Retina (tissue), 1 donor: ENCODE measurements around the gene ZBTB7A.

Experiments
- DNase-seq: peaks from one replicate; pipeline ENCODE4 v3.0.0-alpha.2; 2016

Gene ZBTB7A

DNA sequence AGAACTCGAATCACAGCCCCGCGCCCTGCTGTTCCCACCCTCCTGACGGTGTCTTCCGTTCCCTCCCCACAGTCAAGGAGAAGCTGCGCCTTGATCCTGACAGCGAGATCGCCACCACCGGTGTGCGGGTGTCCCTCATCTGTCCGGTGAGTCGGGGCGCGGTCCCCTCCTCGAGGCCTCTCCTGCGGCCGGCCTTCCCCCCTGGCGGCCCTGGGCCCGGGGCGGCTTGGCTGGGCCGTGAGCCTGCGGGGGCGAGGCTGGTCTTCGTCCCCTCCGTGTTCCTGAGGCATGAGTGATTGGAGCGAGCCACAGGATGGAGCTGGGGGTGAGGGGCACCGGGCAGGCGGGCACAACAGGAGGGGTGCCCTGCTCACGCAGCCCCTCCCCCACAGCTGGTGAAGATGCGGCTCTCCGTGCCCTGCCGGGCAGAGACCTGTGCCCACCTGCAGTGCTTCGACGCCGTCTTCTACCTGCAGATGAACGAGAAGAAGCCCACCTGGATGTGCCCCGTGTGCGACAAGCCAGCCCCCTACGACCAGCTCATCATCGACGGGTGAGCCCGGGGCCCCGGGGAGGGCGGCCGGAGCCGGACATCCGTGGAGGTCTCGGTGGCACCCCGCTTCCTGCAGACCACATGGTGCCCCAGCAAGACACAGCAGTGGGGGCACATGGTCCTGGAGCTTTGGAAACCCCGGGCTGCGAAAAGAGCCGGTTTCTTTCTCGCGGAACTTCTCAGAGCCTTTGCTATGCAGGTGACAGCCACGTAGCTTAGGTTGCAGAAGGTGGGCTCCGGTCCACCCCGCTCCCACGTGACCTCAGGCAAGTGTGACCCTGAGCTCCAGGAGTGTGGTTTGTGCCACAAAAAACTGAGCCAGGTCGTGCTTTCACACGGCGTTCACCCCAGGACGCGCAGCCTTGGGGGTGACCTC is 33.4 kb downstream of the ZBTB7A start:
- no peak for DNase-seq

DNA sequence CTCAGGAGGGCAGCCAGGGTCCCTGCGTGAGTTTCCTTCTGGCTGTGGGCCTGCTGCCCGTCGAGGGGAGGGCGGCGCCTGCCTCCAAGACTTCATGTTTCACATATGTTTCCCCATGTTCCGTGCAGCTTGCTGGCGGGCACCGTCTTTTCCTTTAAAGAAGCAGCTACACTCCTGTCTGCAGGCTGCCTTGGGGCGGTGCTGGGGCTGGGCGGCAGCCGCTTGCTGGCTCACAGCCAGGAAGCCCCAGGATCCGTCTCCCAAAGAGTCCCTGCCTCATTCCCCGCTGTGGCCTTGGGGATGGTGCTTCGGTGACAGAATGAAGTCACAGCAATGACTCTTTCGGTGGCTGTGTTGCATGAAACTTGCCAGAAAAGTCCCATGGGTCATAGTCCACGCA is 34.3 kb downstream of the ZBTB7A start:
- no peak for DNase-seq

DNA sequence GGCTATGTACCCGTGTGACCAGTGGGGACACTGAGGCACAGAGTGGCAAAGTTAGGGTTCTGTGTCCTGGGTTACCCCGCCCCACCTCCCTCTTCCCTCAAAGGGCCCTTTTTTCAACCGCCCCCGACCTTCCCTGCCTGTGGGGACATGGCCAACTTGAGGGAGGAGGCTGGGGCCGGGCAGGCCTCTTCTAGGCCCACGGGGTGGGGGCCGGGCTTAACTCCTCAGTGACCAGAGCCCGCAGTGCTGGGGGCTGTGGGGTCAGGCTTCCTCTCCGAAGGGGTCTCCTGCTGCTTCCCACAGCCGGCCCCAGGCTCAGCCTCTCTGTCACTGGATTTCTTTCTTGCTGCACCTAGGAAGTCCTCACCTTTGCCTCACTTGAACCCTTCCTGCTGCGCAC is 35.3 kb downstream of the ZBTB7A start:
- no peak for DNase-seq

DNA sequence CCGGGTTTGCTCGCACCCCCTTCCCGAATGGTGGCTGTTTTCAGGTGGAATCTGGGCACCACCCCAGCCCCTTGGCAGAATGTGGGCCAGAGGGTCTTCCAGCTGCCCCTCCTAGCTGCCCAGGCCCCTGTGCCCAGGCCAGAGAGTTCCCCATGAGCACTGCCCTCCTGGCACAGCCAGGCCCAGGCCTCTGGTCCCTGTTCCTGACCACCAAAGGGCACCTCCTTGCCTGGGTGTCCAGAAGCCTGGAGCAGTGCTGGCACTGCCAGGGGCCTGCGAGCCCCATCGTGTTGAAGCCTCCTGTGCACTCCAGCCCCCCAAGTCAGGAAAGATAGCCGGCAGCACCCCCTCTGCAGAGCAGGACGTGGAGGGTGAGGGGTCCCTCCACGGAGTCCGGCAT is 35.7 kb downstream of the ZBTB7A start:
- DNase-seq, result no peak

DNA sequence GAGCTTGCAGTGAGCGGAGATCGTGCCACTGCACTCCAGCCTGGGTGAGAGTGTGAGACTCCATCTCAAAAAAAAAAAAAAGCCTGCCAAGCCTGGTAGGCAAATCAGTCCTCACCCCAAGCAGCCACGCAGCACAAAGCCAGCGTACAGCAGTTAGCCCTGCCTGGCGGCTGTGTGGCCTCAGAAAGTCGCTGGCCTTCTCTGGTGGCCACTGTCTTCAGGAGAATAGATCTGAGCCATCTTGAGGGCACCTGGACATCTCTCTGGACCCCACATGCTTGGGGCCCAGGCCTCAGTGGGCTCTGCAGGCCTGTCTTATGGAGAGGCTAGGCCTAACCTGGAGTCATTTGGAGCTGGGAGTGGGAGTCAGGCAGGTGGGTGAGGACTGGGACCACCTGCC is 36.1 kb downstream of the ZBTB7A start:
- DNase-seq, result no peak

DNA sequence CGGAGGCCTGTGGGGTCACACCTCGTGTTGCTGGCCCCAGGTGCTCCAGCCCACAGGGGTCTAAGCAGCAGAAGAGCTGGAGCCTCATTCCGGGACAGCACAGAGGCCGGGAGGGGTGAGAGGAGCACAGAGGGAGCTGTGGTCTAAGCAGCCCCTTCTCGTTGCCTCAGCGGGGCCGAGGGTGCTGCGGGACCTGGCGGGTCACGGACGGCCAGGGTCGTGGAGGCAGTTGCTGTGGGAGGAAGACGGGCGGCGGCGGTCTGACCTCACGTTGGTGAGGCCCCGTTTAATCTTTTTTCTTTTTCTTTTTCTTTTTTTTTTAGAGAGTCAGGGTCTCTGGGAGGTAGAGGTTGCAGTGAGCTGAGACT is 37.5 kb downstream of the ZBTB7A start:
- DNase-seq, result no peak

DNA sequence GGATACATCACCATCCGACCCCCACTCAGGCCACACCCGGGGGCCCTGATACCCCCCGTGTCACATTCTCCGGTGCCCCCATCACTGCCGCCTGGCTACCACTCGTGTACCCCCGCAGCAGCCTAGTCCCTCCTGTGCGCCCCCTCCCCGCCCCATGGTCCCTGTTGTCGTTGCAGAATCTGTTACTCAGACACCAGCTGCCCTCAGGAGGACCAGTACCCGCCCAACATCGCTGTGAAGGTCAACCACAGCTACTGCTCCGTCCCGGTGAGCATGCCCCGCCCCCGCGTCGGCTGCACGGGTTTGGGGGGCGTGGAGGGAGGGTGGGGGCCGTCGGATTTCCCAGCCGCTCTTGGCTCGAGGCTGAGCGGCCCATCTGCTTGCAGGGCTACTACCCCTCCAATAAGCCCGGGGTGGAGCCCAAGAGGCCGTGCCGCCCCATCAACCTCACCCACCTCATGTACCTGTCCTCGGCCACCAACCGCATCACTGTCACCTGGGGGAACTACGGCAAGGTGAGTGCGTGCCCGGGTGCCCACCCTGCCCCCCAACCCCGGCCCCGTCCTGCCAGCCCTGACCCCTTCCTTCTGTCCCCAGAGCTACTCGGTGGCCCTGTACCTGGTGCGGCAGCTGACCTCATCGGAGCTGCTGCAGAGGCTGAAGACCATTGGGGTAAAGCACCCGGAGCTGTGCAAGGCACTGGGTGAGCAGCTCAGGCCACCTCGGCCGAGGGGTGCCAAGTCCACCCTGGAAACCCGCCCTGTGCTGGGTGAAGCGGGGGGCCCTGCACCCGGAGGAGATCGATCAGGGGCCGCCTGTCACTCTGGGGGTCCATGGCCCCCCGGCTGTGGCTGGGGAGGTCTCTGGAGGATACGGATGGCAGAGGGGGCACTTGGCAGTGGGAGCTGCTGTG is 38.1 kb downstream of the ZBTB7A start:
- no peak for DNase-seq

DNA sequence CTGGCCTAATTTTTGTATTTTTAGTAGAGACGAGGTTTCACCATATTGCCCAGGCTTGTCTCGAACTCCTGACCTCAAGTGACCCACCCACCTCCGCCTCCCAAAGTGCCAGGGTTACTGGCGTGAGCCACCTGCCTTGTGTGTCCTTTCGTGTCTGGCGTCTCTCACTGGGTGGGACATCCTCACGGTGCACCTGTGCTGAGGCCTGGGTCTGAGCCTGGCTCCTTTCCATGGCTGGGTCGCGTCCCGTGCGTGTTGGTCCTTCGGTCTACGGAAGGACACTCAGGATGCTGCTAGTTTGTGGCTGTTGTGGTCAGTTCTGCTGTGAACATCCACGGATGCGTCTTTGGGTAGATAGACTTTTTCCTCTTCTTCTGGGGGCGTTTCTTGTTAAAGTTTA is 39.6 kb downstream of the ZBTB7A start:
- no peak for DNase-seq

DNA sequence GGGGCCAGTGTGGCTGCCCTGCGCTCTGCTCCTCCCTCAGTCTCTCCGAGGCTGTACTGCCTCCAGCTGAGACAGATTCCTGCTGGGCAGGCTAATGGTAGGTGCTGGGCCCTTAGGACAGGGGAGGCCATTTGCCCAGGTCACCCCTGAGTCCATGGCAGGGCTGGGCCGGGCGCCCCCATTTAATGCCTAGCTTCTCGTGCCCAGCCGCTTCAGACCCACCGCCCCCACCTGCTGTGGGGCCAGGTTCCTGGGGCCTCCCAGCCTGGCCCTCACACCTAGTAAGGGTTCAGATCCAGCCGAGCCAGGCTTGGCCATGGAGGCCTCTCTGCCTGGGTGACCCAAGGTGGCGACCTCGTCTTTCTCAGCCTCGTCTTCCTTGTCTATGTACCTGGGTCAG is 41.4 kb downstream of the ZBTB7A start:
- no peak for DNase-seq

DNA sequence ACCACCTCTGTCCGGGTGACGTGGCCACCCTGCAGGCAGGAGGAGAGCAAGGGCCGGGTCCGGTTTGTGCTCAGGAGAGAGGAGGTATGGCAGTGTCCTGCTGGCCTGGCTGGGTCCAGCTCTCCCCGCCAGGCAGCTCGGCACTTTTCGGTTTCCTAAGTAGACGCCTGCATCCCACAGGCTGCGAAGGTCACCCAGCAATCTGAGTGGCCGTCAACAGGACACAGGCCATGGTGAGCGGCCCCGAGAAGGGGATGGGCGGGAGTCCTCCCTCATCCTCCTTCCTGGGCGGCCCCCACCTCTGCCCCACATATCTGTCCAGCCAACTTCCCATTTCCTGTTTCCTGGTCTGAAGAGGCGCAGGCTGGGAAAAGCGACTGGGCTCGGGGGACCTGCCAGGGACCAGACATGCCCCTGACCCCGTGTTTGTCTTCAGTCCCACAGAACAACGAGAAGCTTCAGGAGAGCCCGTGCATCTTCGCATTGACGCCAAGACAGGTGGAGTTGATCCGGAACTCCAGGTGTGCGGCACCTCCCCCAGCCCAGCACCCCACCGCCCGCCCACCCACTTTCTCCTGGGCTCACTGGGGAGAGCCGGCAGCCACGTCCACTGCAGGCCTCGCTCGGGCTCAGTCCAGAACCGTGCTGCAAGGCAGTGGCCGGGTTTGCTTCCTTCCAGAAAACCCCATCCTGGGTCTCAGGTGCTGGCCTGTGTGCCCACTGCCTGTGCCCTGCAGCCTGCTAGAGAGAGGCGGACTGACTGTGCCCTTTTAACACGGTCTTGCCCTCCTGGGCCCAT is 42.9 kb downstream of the ZBTB7A start:
- DNase-seq, result no peak

DNA sequence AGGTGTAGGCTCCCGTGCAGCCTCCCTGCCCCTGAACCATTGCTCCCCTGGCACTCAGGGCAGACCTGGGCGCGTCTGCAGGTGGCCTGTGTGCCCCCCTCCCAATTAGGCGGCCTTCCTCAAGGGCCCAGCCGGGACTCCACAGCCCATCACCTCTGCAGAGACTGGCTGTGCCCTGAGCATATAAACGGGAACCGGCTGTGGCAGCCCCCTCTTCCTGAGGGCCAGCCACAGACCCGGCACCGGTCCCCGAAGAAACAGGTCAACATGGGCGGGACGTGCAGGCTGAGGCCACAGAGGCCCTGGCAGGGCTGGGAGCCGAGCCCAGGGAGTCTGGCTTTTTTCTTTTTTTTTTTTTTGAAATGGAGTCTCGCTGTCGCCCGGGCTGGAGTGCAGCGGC is 47.1 kb downstream of the ZBTB7A start:
- no peak for DNase-seq

DNA sequence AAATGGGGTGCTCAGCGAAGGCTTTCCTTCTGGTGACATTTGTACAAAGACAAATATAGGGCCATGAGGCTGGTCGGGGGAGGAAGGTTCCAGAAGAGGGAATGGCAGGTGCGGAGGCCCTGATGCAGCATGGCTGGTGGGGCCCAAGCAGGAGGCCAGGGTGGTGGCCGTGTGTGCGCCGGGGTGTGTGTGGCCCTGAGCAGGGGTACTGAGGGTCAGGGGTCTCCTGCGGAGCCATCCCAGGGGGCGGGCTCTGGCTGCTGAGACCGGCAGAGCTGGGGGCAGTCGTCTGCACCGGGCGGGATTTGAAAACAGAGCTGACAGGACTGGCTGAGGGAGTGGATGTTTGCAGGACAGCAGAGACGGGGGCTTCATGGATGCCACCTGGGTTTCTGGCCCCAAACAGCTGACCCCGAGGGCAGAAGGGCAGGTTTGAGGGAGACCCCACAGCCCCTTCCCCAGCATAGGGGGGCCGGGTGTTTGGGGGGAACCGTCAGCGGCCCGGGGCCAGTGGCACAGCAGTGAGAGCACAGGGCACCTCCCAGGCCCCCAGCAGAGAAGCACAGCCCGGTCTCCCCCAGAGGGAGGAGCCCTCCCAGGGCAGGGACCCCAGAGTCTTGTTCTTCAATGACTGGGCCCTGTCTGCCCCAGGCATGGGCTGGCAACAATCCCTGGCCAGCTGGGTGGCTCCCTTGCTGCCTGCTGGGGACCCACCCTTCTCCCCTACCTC is 47.8 kb downstream of the ZBTB7A start:
- DNase-seq, result no peak

DNA sequence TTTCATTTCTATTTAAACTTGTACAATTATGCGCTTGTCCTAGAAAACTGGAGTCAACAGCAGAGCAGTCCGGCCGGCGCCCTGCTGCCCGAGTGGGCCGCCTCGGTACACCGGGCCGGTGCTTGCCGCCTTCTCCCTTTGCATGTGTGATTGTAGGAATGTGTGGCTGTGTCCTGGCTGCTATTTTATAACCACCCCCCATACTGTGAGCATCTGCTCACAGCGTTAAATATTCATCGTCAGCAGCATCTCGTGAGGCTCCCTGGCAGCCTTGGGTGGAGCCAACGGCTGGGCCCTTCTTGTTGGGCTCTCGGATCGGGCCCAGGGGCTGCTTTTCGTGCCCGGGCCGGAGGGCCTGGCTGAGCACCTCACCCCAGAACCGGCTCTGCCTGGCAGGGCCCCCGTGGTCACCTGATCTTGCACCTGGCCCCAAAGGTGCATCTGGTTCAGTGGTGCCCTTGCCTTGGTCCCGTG is 48.5 kb downstream of the ZBTB7A start:
- DNase-seq, result peak; percentile 44

DNA sequence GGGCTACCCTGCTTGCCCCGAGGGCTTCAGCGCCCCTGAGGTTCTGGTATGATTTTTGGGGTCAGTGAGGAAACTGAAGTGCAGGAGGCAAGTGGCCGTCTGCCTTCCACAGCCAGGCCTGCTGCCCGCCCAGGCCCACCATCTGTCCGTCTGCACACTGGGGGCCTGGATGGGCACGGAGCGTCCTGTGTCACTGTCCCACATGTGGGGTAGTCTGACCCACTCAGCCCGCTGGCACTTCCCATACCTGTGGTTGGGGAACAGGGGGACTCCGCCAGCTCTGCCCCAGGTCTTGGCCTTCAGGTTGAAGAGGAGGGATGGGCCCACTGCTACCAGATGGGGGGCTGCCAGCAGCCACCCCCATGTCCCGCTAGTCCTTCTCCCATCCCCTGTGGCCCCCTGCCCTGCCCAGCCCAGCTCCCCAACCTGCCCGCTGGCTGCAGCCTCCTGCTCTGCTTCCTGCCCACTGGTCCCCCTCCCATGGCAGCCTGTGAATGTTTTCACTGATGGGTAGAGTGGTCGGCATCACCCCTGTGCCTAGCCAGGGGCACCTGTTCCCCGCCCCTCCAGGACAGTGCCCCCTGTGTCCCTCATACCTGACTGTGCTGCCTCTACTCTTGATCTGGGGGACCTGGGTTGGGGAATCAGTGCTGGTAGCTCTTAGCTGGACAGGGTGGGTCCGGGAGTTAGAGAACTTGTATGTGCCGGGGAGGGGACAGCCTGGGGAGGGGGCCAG is 49.6 kb downstream of the ZBTB7A start:
- DNase-seq, result no peak

DNA sequence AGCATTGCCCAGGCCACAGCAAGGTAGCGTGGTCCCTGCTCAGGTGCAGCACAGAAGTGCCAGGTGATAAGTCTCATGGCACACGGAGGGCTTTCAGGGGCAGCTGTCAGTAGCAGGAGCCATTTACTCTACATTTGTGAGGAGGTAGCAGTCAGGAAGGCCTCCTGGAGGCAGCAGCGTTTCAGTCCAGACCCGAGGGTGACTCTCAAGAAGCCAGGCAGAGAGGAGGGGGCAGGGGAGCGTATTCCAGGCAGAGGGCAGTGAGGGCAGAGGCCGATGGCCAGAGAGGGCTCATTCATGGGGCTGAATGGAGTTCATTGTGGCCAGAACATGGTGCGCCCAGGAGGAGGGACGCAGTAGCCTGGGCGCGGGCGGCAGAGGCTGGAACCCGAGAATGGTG is 50.2 kb downstream of the ZBTB7A start:
- no peak for DNase-seq

DNA sequence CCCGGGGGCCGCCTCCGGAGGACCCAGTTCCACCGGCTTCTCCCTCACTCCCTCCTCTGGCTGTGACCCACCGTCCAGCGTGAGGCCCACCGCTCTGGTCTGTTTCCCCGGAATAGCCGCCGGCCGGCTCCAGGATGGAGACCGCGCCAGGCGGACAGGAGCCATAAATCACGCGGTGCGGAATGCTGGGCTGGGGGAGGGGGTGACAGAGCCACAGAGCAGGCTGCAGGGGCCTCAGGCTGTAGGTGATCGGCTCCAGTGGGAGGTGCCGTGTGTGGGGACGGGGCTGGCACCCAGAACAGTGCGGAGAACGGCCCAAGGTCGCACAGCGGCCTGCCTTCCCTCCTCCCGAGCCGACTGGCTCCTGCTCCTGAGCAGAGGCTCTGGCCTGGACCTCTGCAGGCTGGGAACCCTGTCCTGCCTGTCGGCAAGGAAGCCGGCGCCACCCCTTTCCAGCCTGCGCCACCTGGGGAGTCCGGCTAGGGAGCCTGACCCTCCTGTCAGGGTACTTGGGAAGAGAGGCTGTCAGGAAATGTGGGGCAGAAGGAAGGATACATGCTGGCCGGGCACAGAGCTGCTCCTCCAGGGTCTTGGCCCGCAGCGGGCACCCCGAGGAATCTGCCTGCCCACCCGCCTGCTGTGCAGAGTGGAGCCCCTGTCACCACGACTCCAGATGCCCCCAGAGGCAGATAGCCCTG is 50.8 kb downstream of the ZBTB7A start:
- peak; percentile 44 for DNase-seq

DNA sequence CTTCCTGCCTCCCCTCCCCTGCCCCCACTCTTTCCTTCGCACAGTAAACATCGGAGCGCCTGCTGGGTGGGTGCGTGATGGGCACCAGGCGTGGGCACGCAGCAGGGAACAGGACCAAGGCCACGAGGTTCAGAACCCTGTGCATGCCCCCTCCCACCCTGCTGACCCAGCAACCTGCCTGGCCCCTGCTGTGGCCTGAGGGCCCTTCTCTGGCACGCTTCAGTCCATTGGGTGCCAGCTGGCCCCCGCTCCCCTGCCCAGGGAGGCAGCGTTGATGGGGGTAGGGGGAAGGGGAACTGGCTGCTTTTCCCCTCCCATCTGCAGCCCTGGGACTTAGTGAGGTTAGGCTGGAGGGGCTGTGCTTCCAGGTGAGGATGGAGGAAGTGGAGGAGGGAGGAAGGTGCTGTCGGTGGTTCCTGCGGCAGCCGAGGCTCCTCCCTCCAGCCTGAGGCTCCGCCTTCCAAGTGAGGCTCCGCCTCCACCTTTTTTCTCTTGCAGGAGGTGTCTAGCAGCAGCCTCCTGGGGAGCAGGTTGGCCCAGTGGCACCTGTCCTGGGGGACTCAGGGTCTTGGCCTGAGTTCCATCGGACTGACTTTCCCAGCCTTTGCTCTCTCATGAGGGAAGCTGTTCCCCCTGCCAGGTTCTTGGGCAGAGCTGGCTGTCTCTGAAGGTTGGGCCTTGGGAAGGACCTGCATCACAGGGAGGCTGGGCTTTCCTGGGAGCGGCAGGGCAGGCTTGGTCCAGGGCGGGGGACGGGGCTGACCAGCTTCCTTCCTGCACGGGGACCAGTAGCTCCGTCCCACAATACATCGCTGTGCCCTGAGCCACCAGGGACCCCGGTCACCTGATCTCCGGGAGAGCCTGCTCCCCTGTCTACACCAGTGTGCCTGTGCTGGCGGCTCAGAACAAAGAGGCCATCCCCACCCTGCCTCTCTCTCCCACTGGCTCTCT is 51.9 kb downstream of the ZBTB7A start:
- peak; percentile 59 for DNase-seq

DNA sequence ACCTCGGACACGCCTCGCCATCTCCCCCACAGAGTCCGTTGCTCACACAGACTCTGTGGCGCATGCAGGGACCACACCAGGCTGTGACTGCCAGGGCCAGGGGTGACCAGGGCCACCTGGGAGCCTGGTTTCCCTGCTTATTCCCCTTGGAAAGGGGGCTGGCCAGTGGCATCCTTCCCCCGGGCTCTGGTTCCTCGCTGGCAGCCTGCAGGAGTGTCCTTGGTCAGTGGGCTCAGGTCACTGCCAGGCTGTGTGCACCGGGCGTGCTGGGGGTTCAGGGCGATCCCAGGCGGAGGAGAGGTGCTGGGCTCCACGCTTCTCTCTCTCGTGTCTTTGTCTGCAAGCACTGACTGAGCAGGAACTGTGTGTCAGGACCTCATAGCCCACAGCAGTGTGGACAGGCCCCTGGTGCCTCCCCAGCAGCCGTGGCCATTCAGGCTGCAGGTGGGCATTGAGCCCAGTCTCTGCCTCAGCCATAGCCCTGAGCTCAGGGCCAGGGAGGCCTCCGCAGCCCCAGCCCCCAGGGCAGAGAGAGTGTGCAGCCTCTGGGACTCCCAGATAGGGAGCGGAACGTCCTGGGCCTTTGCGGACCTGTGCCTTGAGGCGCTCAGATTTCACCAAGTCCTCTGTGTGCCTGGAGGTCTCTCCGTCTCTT is 52.7 kb downstream of the ZBTB7A start:
- no peak for DNase-seq

DNA sequence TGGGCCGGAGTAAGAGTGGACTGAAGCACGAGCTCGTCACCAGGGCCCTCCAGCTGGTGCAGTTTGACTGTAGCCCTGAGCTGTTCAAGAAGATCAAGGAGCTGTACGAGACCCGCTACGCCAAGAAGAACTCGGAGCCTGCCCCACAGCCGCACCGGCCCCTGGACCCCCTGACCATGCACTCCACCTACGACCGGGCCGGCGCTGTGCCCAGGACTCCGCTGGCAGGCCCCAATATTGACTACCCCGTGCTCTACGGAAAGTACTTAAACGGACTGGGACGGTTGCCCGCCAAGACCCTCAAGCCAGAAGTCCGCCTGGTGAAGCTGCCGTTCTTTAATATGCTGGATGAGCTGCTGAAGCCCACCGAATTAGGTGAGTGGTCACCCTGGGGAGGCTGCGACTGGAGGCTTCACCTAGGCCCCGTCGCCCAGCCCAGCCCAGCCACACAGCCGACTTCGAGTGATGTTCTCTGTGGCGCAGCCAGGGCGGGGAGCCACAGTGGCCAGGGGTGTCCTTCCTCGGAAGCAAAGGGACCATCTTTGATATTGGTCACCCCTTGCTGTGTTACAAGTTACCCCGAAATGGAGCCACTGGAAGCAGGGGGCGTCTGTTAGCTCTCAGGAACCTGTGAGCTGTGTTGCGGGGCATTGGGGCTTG is 53.6 kb downstream of the ZBTB7A start:
- no peak for DNase-seq
